HepG2 (cell line): ENCODE results near the gene KIAA1755. TPM values are rescaled to one million over a fixed set of nuclear protein-coding genes. Genes with fewer than 3 reads are reported as not detected.

ENCODE experiments used
- ATF7 ChIP-seq, 2 experiments: fragments of 450-650 bp in 1 of 2; sonication (generic) in 1 of 2; formaldehyde crosslinking in 1 of 2; IDR thresholded peaks; 2 replicates each; pipeline versions ENCODE4 v1.4.0 to v1.6.1; 2016 to 2020; ENCODE audit warnings: antibody characterized with exemption in 1 of 2, mild to moderate bottlenecking in 1 of 2, missing genetic modification reagents in 1 of 2
- BRD4 ChIP-seq: sonication (generic); formaldehyde crosslinking; IDR thresholded peaks from 2 replicates; pipeline ENCODE4 v1.4.0; 2020; ENCODE audit warnings: missing genetic modification reagents
- HIVEP1 ChIP-seq: sonication (generic); formaldehyde crosslinking; IDR thresholded peaks from 2 replicates; pipeline ENCODE4 v1.4.0; 2020; ENCODE audit warnings: mild to moderate bottlenecking, missing genetic modification reagents
- THYN1 ChIP-seq: sonication (generic); formaldehyde crosslinking; IDR thresholded peaks from 2 replicates; pipeline ENCODE4 v1.8.1; 2023; ENCODE audit warnings: low read depth, mild to moderate bottlenecking, moderate library complexity, missing genetic modification reagents, borderline replicate concordance
- polyA plus RNA-seq, 8 experiments: library from polyadenylated mRNA; depleted of rRNA in 3 of 8; stranded (reverse) in 7 of 8; unstranded in 1 of 8; fragments of >200 nt; fragmentation: Illumina TruSeq in 4 of 8; extraction: Trizol in 4 of 8; gene quantifications; 2 replicates each; pipeline versions ENCODE4 v1.2.1 to v1.2.3, GENCODE V29; 2011 to 2016; ENCODE audit warnings: low read depth in 4 of 8, missing spikeins in 1 of 8, mixed read lengths in 1 of 8; ENCODE audit not compliant: insufficient read depth in 1 of 8
- total RNA-seq, 5 experiments: library from RNA; depleted of rRNA; stranded (reverse); fragments of >200 nt; fragmentation: Illumina TruSeq; extraction: Trizol; gene quantifications; 2 replicates each; pipeline ENCODE4 v1.2.3, GENCODE V29; 2016; ENCODE audit warnings: low read depth in 1 of 5
- TF ChIP-seq, protein P1 (sequence below): sonication (generic); formaldehyde crosslinking; IDR thresholded peaks from one replicate; pipeline ENCODE4 v1.5.1; 2020; ENCODE audit warnings: mild to moderate bottlenecking, missing genetic modification reagents; ENCODE audit errors: not compliant biosample characterization
- TF ChIP-seq, protein P2 (sequence below): sonication (generic); formaldehyde crosslinking; conservative IDR thresholded peaks from 2 replicates; pipeline ENCODE4 v1.4.0; 2020; ENCODE audit warnings: missing genetic modification reagents
- TF ChIP-seq, protein P3 (sequence below): sonication (generic); formaldehyde crosslinking; IDR thresholded peaks from 2 replicates; pipeline ENCODE4 v1.5.1; 2020; ENCODE audit warnings: mild to moderate bottlenecking, missing genetic modification reagents, moderate library complexity
- TF ChIP-seq, protein P4 (sequence below): sonication (generic); formaldehyde crosslinking; IDR thresholded peaks from 2 replicates; pipeline ENCODE4 v1.5.0; 2020; ENCODE audit warnings: mild to moderate bottlenecking, missing genetic modification reagents, moderate library complexity

The KIAA1755 gene
- total and polyA plus RNA-seq, 2 of the 13 experiments (the other 11 are each of a cell fraction or from before 2014, with no cell fraction given) = 0.04 TPM; not detected in 1

DNA sequence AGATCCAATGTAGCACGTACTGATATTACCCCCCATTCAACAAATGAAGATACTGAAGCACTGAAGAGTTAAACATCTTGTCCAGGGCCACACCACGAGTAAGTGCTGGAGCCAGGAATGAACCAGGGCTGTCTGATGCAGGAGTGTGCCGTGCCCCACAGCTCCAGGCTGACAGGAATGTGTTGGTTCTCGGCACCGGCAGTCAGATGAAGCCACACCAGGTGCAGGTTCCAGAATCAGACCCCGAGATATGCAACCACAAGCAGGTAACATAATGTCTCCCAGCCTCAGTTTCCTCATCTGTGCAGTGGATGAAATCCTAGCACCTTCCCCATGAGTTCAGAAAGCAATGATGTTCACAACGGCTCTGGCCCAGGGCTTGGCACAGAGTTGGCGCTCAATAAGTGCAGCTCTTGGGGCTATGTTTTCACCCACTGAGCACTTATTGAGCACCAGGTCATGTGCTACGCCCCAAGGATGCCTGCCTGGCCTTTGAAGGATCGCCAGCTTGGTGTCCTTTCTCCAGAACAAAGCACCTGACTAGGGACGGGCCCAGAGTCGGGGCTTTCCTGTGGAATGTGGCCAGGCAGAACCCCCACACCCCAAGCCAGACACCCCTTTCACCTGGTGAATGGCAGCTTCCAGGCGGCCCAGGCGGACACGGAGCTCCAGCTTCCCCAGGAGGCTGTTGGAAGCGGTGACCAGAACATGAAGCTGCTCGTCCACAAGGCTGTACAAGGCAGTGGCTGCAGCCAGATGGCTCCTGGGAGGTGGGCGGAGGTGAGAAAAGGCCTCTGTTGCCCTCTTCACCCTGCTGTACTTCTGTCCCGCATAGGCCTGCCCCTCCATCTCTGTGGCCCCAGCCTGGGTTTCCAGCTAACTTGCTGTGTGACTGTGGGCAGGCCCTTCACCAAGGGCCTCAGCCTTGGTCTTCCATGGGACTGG, 41.3 kb downstream of the KIAA1755 start (continued):
- TF ChIP-seq, protein P1, sequence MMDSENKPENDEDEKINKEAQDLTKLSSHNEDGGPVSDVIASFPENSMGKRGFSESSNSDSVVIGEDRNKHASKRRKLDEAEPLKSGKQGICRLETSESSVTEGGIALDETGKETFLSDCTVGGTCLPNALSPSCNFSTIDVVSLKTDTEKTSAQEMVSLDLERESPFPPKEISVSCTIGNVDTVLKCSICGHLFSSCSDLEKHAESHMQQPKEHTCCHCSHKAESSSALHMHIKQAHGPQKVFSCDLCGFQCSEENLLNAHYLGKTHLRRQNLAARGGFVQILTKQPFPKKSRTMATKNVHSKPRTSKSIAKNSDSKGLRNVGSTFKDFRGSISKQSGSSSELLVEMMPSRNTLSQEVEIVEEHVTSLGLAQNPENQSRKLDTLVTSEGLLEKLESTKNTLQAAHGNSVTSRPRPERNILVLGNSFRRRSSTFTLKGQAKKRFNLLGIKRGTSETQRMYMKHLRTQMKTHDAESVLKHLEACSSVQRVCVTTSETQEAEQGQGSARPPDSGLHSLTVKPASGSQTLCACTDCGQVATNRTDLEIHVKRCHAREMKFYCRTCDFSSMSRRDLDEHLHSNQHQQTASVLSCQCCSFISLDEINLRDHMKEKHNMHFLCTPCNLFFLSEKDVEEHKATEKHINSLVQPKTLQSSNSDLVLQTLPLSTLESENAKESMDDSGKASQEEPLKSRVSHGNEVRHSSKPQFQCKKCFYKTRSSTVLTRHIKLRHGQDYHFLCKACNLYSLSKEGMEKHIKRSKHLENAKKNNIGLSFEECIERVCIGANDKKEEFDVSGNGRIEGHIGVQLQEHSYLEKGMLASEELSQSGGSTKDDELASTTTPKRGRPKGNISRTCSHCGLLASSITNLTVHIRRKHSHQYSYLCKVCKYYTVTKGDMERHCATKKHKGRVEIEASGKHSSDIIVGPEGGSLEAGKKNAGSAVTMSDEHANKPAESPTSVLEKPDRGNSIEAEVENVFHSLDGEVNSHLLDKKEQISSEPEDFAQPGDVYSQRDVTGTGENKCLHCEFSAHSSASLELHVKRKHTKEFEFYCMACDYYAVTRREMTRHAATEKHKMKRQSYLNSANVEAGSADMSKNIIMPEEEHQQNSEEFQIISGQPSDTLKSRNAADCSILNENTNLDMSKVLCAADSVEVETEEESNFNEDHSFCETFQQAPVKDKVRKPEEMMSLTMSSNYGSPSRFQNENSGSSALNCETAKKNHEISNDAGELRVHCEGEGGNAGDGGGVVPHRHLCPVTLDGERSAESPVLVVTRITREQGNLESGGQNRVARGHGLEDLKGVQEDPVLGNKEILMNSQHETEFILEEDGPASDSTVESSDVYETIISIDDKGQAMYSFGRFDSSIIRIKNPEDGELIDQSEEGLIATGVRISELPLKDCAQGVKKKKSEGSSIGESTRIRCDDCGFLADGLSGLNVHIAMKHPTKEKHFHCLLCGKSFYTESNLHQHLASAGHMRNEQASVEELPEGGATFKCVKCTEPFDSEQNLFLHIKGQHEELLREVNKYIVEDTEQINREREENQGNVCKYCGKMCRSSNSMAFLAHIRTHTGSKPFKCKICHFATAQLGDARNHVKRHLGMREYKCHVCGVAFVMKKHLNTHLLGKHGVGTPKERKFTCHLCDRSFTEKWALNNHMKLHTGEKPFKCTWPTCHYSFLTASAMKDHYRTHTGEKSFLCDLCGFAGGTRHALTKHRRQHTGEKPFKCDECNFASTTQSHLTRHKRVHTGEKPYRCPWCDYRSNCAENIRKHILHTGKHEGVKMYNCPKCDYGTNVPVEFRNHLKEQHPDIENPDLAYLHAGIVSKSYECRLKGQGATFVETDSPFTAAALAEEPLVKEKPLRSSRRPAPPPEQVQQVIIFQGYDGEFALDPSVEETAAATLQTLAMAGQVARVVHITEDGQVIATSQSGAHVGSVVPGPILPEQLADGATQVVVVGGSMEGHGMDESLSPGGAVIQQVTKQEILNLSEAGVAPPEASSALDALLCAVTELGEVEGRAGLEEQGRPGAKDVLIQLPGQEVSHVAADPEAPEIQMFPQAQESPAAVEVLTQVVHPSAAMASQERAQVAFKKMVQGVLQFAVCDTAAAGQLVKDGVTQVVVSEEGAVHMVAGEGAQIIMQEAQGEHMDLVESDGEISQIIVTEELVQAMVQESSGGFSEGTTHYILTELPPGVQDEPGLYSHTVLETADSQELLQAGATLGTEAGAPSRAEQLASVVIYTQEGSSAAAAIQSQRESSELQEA (CRISPR knock-in tag) = peak; percentile 35
- TF ChIP-seq BRD4 (no peak), THYN1 (CRISPR knock-in tag) (no peak), ATF7 (IDR thresholded peaks at IDR 0.05) (no peak), ATF7 (CRISPR knock-in tag; IDR thresholded peaks at IDR 0.05) (no peak), HIVEP1 (CRISPR knock-in tag) (0 out of 2 replicates have a peak, but pooled peaks have one; percentile 28)
- TF ChIP-seq, protein P2, sequence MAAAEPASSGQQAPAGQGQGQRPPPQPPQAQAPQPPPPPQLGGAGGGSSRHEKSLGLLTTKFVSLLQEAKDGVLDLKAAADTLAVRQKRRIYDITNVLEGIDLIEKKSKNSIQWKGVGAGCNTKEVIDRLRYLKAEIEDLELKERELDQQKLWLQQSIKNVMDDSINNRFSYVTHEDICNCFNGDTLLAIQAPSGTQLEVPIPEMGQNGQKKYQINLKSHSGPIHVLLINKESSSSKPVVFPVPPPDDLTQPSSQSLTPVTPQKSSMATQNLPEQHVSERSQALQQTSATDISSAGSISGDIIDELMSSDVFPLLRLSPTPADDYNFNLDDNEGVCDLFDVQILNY (CRISPR knock-in tag) = no peak
- TF ChIP-seq, protein P3, sequence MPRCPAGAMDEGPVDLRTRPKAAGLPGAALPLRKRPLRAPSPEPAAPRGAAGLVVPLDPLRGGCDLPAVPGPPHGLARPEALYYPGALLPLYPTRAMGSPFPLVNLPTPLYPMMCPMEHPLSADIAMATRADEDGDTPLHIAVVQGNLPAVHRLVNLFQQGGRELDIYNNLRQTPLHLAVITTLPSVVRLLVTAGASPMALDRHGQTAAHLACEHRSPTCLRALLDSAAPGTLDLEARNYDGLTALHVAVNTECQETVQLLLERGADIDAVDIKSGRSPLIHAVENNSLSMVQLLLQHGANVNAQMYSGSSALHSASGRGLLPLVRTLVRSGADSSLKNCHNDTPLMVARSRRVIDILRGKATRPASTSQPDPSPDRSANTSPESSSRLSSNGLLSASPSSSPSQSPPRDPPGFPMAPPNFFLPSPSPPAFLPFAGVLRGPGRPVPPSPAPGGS = 0 out of 2 replicates have a peak, but pooled peaks have one; percentile 26
- TF ChIP-seq, protein P4, sequence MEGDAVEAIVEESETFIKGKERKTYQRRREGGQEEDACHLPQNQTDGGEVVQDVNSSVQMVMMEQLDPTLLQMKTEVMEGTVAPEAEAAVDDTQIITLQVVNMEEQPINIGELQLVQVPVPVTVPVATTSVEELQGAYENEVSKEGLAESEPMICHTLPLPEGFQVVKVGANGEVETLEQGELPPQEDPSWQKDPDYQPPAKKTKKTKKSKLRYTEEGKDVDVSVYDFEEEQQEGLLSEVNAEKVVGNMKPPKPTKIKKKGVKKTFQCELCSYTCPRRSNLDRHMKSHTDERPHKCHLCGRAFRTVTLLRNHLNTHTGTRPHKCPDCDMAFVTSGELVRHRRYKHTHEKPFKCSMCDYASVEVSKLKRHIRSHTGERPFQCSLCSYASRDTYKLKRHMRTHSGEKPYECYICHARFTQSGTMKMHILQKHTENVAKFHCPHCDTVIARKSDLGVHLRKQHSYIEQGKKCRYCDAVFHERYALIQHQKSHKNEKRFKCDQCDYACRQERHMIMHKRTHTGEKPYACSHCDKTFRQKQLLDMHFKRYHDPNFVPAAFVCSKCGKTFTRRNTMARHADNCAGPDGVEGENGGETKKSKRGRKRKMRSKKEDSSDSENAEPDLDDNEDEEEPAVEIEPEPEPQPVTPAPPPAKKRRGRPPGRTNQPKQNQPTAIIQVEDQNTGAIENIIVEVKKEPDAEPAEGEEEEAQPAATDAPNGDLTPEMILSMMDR (CRISPR knock-in tag) = peak; percentile 20; the same call in 1 of the 2 replicates
